ENCODE data around the gene MTMR4.

GRCh38 chr17:58560511-58560910 lies 46.1 kb upstream of the MTMR4 start:
- no peak for TF ChIP-seq CTCF (conservative IDR thresholded peaks at IDR 0.05; ENCODE audit: low read depth, low read length)
- TF ChIP-seq EZH2 (IDR thresholded peaks at IDR 0.05; ENCODE audit: borderline replicate concordance, low read depth, low read length, poor library complexity, severe bottlenecking) = no peak
